Upper lobe of left lung (tissue), 6 donors: ENCODE data around the gene RGMB. TPM values are rescaled to one million over a fixed set of nuclear protein-coding genes. Genes with fewer than 3 reads are reported as not detected.

ENCODE experiments used
- ATAC-seq, 2 donors: fragments of 200-7000 bp; cut with Tn5 transposase; one replicate each; pipeline ENCODE4 v1.9.1; 2022; ENCODE audit warnings: mild to moderate bottlenecking in 2 of 2, moderate library complexity in 2 of 2; ENCODE audit not compliant: low FRiP score in 2 of 2
- DNase-seq, 2 donors: peaks; one replicate each; pipeline ENCODE4 v3.0.0-alpha.2; 2019 to 2020
- H3K27ac ChIP-seq, 4 donors: fragments of 200-600 bp; sonication (generic); one replicate each; pipeline ENCODE4 v1.5.1; 2016 to 2019
- H3K27me3 ChIP-seq, 4 donors: fragments of 200-600 bp; sonication (generic); one replicate each; pipeline ENCODE4 v1.5.1; 2017 to 2019
- H3K36me3 ChIP-seq, 4 donors: fragments of 200-600 bp; sonication (generic); one replicate each; pipeline ENCODE4 v1.5.1; 2016 to 2019
- H3K4me1 ChIP-seq, 4 donors: fragments of 200-600 bp; sonication (generic); one replicate each; pipeline ENCODE4 v1.5.1; 2018 to 2019
- H3K4me3 ChIP-seq, 4 donors: fragments of 200-600 bp; sonication (generic); one replicate each; pipeline ENCODE4 v1.5.1; 2017 to 2019; ENCODE audit warnings: mild to moderate bottlenecking in 2 of 4, moderate library complexity in 1 of 4
- H3K9me3 ChIP-seq, 4 donors: fragments of 200-600 bp; sonication (generic); one replicate each; pipeline ENCODE4 v1.5.1; 2018 to 2019
- EP300 ChIP-seq, 4 donors: sonication (generic); formaldehyde crosslinking; IDR thresholded peaks; one replicate each; pipeline ENCODE4 v1.5.1; 2017; ENCODE audit warnings: antibody characterized with exemption in 4 of 4, control low read depth in 2 of 4
- POLR2A ChIP-seq, 4 donors: fragments of 450-650 bp; IDR thresholded peaks; one replicate each; pipeline ENCODE4 v1.5.1; 2016 to 2017; ENCODE audit warnings: antibody characterized with exemption in 4 of 4, mild to moderate bottlenecking in 2 of 4
- POLR2AphosphoS5 ChIP-seq, 2 donors: sonication (generic); formaldehyde crosslinking; IDR thresholded peaks; one replicate each; pipeline ENCODE4 v1.5.1; 2017; ENCODE audit warnings: antibody characterized with exemption in 2 of 2
- WGBS, 2 donors: methylation state at CpG; one replicate each; pipeline ENCODE4 v1.1.5; 2017 to 2018; 5-methylcytosine and 5-hydroxymethylcytosine counted together
- total RNA-seq, 6 donors: library from RNA; depleted of rRNA in 4 of 6; stranded (reverse); fragments of >200 nt in 4 of 6; gene quantifications; one replicate each; pipeline versions ENCODE4 v1.1.0 to v1.2.1, GENCODE V29; 2016 to 2021
- TF ChIP-seq, protein P1 (sequence below), 6 experiments: fragments of 450-650 bp in 4 of 6; fragments of 200-600 bp in 2 of 6; sonication (generic) in 2 of 6; IDR thresholded peaks; one replicate each; pipeline ENCODE4 v1.5.1; 2016 to 2019; ENCODE audit warnings: antibody characterized with exemption in 6 of 6
- donor health status: DM: no; HTN: no; CAD: no; lungs with moderate emphysema.
- donor health status: DM: no; HTN: yes; CAD: no; lungs with severe emphysema.

RGMB gene
- total RNA-seq, 6 donors from 2014 or later = 19.0 to 52.2 (median 33.1) TPM

- Histone ChIP-seq H3K9me3 (no peaks in the 10 kb centered on the region), H3K27ac (peak overlapping the region in 2 of 4 donors; percentile 92 to 95), H3K27me3 (no peaks in the 10 kb centered on the region), H3K4me3 (peak overlapping the region in 3 of 4 donors; percentile 76 to 86 (median 84)), H3K4me1 (peaks cover 15 to 57% (median 31%) of the 10 kb centered on the region in 4 donors), H3K36me3 (peaks cover 0 to 5% (median 0%) of the 10 kb centered on the region in 4 donors)
- TF ChIP-seq, protein P1, sequence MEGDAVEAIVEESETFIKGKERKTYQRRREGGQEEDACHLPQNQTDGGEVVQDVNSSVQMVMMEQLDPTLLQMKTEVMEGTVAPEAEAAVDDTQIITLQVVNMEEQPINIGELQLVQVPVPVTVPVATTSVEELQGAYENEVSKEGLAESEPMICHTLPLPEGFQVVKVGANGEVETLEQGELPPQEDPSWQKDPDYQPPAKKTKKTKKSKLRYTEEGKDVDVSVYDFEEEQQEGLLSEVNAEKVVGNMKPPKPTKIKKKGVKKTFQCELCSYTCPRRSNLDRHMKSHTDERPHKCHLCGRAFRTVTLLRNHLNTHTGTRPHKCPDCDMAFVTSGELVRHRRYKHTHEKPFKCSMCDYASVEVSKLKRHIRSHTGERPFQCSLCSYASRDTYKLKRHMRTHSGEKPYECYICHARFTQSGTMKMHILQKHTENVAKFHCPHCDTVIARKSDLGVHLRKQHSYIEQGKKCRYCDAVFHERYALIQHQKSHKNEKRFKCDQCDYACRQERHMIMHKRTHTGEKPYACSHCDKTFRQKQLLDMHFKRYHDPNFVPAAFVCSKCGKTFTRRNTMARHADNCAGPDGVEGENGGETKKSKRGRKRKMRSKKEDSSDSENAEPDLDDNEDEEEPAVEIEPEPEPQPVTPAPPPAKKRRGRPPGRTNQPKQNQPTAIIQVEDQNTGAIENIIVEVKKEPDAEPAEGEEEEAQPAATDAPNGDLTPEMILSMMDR (IDR thresholded peaks at IDR 0.05) = no peak
- TF ChIP-seq EP300 (IDR thresholded peaks at IDR 0.05) (no peak), POLR2AphosphoS5 (IDR thresholded peaks at IDR 0.05) (no peak), POLR2A (IDR thresholded peaks at IDR 0.05) (no peak)
- WGBS, 2 donors = 48 to 50% methylated on average over 7 of the region's 7 CpGs
- ATAC-seq (no peak), DNase-seq (no peak)
Measured at GRCh38 chr5:98776066-98776705, 2.7 kb downstream of the RGMB start.

GRCh38 chr5:98777295-98777694 lies 3.8 kb downstream of the RGMB start:
- H3K4me3 ChIP-seq = no peak overlapping the region
- H3K4me1 ChIP-seq = peaks cover 10 to 46% (median 26%) of the 10 kb centered on the region in 4 donors
- no peak overlapping the region for H3K27ac ChIP-seq

DNA sequence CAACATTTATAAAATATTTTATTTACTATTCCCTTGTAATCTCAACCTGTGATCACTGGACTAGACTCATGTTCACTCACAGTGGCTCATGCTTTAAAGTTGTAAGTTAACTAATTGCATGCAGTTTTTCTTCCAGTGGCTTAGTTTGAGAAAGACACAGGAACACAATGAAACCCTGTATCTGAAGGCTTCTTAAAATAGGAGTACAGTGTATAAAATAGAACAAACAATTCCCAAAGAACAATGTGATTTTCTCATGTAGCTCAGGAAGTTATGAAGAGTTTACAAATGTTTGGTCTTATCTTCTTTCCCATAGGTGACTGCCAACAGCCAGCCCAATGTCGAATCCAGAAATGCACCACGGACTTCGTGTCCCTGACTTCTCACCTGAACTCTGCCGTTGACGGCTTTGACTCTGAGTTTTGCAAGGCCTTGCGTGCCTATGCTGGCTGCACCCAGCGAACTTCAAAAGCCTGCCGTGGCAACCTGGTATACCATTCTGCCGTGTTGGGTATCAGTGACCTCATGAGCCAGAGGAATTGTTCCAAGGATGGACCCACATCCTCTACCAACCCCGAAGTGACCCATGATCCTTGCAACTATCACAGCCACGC lies 5.9 kb downstream of the RGMB start:
- WGBS, 2 donors = 58 to 64% methylated on average over 9 to 11 of the region's 11 CpGs
- H3K27ac ChIP-seq = peak overlapping the region; percentile 23 to 43 (median 30)
- no peak for TF ChIP-seq POLR2A (IDR thresholded peaks at IDR 0.05)
- no peak for TF ChIP-seq POLR2AphosphoS5 (IDR thresholded peaks at IDR 0.05)
- no peak for TF ChIP-seq EP300 (IDR thresholded peaks at IDR 0.05)
- TF ChIP-seq, protein P1 (IDR thresholded peaks at IDR 0.05) = no peak
- peaks cover 0 to 8% (median 0%) of the 10 kb centered on the region in 4 donors for H3K36me3 ChIP-seq
- DNase-seq = no peak
- H3K4me1 ChIP-seq = peaks cover 7 to 43% (median 24%) of the 10 kb centered on the region in 4 donors
- H3K9me3 ChIP-seq = no peaks in the 10 kb centered on the region
- no peak for ATAC-seq
- H3K27me3 ChIP-seq = no peaks in the 10 kb centered on the region
- H3K4me3 ChIP-seq = peak overlapping the region in 2 of 4 donors; percentile 5 to 10

More at GRCh38 chr5:98777295-98777694, 3.8 kb downstream of the RGMB start:
- Histone ChIP-seq H3K9me3 (no peaks in the 10 kb centered on the region), H3K27me3 (no peaks in the 10 kb centered on the region), H3K36me3 (peaks cover 0 to 8% (median 0%) of the 10 kb centered on the region in 4 donors)
- 76 to 79% methylated on average over 4 of the region's 4 CpGs for WGBS, 2 donors
- DNase-seq (no peak), ATAC-seq (no peak)
- TF ChIP-seq POLR2AphosphoS5 (IDR thresholded peaks at IDR 0.05) (no peak), POLR2A (IDR thresholded peaks at IDR 0.05) (no peak), EP300 (IDR thresholded peaks at IDR 0.05) (no peak)
- TF ChIP-seq, protein P1 (IDR thresholded peaks at IDR 0.05) = no peak

- H3K27ac ChIP-seq = no peak overlapping the region
Measured at GRCh38 chr5:98780390-98780789, 6.9 kb downstream of the RGMB start.

More at GRCh38 chr5:98780390-98780789, 6.9 kb downstream of the RGMB start:
- peaks cover 7 to 53% (median 28%) of the 10 kb centered on the region in 4 donors for H3K4me1 ChIP-seq
- H3K27me3 ChIP-seq = no peaks in the 10 kb centered on the region
- WGBS, 2 donors = 54 to 64% methylated on average over 3 of the region's 3 CpGs
- DNase-seq (no peak), ATAC-seq (no peak)
- no peak overlapping the region for H3K4me3 ChIP-seq
- TF ChIP-seq, protein P1 (IDR thresholded peaks at IDR 0.05) = no peak
- no peak for TF ChIP-seq EP300 (IDR thresholded peaks at IDR 0.05)
- no peak for TF ChIP-seq POLR2A (IDR thresholded peaks at IDR 0.05)
- no peak for TF ChIP-seq POLR2AphosphoS5 (IDR thresholded peaks at IDR 0.05)
- H3K9me3 ChIP-seq = no peaks in the 10 kb centered on the region
- H3K36me3 ChIP-seq = peaks cover 0 to 8% (median 0%) of the 10 kb centered on the region in 4 donors
